Measurements from ENCODE around the gene ATP6V1G2.

DNA sequence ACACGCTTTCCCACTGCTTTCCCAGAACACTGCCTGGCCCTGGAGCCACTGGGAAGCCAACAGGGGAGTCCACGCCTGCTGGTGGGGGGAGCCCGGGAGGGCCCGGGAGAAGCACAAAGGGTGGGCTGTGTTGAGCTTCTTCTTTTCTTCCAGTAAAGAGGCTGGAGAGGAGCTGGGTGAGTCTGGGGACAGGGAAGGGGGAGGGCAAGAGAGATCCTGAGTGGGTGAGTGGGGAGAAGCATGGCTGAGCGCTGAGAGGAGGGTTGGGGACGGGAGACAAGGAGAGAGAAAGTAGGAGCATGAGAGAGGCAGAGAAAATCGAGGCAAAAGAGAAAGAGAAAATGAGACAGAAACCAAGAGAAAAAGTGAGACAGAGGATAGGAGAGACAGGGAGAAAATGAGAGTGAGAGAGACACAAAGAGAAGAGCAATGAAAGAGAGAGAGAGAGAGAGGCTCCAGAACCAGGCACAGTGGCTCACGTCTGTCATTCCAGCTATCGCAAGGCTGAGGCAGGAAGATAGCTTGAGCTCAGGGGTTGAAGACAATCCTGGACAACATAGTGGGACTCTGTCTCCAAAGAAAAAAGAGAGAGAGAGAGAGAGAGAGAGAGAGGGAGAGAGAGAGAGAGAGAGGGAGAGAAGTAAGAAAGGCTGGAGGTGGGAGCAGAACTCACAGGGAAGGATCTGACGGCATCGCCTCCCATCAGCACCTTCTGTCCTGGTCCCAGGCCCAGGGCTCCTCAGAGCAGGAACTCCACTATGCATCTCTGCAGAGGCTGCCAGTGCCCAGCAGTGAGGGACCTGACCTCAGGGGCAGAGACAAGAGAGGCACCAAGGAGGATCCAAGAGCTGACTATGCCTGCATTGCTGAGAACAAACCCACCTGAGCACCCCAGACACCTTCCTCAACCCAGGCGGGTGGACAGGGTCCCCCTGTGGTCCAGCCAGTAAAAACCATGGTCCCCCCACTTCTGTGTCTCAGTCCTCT is 41.7 kb upstream of the ATP6V1G2 start:
- TF ChIP-seq, protein P1, sequence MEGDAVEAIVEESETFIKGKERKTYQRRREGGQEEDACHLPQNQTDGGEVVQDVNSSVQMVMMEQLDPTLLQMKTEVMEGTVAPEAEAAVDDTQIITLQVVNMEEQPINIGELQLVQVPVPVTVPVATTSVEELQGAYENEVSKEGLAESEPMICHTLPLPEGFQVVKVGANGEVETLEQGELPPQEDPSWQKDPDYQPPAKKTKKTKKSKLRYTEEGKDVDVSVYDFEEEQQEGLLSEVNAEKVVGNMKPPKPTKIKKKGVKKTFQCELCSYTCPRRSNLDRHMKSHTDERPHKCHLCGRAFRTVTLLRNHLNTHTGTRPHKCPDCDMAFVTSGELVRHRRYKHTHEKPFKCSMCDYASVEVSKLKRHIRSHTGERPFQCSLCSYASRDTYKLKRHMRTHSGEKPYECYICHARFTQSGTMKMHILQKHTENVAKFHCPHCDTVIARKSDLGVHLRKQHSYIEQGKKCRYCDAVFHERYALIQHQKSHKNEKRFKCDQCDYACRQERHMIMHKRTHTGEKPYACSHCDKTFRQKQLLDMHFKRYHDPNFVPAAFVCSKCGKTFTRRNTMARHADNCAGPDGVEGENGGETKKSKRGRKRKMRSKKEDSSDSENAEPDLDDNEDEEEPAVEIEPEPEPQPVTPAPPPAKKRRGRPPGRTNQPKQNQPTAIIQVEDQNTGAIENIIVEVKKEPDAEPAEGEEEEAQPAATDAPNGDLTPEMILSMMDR (IDR thresholded peaks at IDR 0.05) = no peak
- TF ChIP-seq POLR2A (IDR thresholded peaks at IDR 0.05) = no peak
